Esophagus (tissue), 2 donors: Measurements from ENCODE around the gene DHX29. TPM values are rescaled to one million over a fixed set of nuclear protein-coding genes. Genes with fewer than 3 reads are reported as not detected.

Experiments used
- H3K27ac ChIP-seq, 2 donors: one replicate each; pipeline ENCODE4 v1.5.1; 2013; ENCODE audit warnings: low read depth in 2 of 2, mild to moderate bottlenecking in 2 of 2, inconsistent platforms in 1 of 2, low read length in 1 of 2, moderate library complexity in 1 of 2
- H3K27me3 ChIP-seq, 2 donors: one replicate each; pipeline ENCODE4 v1.6.1; 2013; ENCODE audit warnings: low read length in 2 of 2, control low read depth in 1 of 2, mild to moderate bottlenecking in 1 of 2; ENCODE audit not compliant: insufficient read depth in 2 of 2, control insufficient read depth in 1 of 2
- H3K36me3 ChIP-seq, 2 donors: one replicate each; pipeline ENCODE4 v1.6.1; 2013; ENCODE audit warnings: low read length in 1 of 2; ENCODE audit not compliant: control insufficient read depth in 2 of 2, insufficient read depth in 2 of 2
- H3K4me1 ChIP-seq, 2 donors: one replicate each; pipeline ENCODE4 v1.6.1; 2013; ENCODE audit warnings: low read length in 1 of 2; ENCODE audit not compliant: control insufficient read depth in 2 of 2, insufficient read depth in 2 of 2
- H3K4me3 ChIP-seq, 2 donors: one replicate each; pipeline ENCODE4 v1.5.1; 2013; ENCODE audit warnings: low read length in 2 of 2, mild to moderate bottlenecking in 2 of 2, low read depth in 1 of 2, moderate library complexity in 1 of 2
- H3K9me3 ChIP-seq, 2 donors: one replicate each; pipeline ENCODE4 v1.6.1; 2013; ENCODE audit warnings: mild to moderate bottlenecking in 2 of 2, low read depth in 1 of 2, low read length in 1 of 2, moderate library complexity in 1 of 2; ENCODE audit not compliant: control insufficient read depth in 2 of 2, insufficient read depth in 1 of 2
- WGBS, 2 donors: extraction: QIAGEN DNeasy Blood & Tissue Kit; methylation state at CpG; one replicate each; pipeline ENCODE4 v1.1.7; 2013; 5-methylcytosine and 5-hydroxymethylcytosine counted together
- polyA plus RNA-seq, 2 donors: library from polyadenylated mRNA; stranded (reverse); fragments of 200-250 nt; gene quantifications; one replicate each; pipeline ENCODE4 v1.2.3, GENCODE V29; 2013
- donor health status: healthy with polysubstance abuse.
- donor health status: Bipolar disorder and iron deficiency.

The DHX29 gene
- polyA plus RNA-seq, 2 donors = 5.0 to 11.0 TPM

DNA sequence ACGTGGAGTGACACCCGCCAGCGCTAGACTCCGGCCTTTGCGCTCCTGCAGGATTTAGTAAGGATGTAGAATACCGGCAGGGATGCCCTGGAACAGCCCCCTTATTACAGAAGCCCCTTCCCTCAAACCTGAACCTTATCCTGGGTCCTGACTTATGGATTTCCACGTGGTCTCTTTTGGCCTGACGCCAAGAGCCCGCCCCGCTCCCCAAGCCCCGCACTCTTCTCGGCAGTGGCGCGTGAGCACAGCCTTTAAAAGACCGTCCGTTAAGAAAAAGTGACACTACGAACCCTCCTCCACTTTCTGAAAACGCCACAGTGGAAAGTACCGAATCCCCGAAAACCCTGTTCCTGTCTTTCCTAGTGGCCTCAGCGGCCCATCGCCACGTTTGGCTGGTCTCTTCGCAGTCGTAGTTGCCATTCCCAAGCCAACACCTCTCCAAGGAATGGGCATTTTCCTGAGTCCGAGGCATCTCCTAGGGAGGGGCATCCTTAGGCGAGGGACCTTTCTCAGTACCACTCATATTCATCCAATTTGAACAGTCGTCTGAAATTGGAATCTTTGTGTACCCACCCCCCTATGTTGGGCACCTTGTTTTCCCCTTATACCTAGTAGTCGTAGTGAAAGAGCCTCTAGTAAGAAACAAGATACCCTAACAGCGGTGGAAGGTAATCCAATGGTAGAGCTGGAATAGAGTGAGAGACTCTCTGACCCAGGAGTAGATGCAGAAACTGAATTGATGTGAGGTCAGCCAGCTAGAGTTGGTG lies 79.6 kb downstream of the DHX29 start:
- Histone ChIP-seq H3K27ac (no peak overlapping the region), H3K4me3 (peak overlapping the region; percentile 51 to 52), H3K9me3 (no peaks in the 10 kb centered on the region), H3K27me3 (peaks cover 0 to 24% of the 10 kb centered on the region in 2 donors), H3K4me1 (peaks cover 11 to 24% of the 10 kb centered on the region in 2 donors), H3K36me3 (no peaks in the 10 kb centered on the region)
- 11 to 19% methylated on average over 30 of the region's 30 CpGs for whole genome bisulfite sequencing, 2 donors

GRCh38 chr5:55226934-55227663 lies 80.4 kb downstream of the DHX29 start, which contains the start of gene MCIDAS:
Gene MCIDAS (minus strand): TSS chr5:55227315. CDS start chr5:55227138, 177 bp downstream.
- Histone ChIP-seq H3K4me1 (peaks cover 11 to 19% of the 10 kb centered on the region in 2 donors), H3K4me3 (peak within 1 kb of the TSS; percentile 51 to 52), H3K27me3 (peaks cover 0 to 21% of the 10 kb centered on the region in 2 donors), H3K27ac (no peak within 1 kb of the TSS), H3K9me3 (no peaks in the 10 kb centered on the region), H3K36me3 (no peaks in the 10 kb centered on the region)
- WGBS, 2 donors = 1% methylated on average over 68 to 80 of the region's 80 CpGs

GRCh38 chr5:55226027-55226933 lies 81.2 kb downstream of the DHX29 start:
- Histone ChIP-seq H3K27me3 (peaks cover 0 to 21% of the 10 kb centered on the region in 2 donors), H3K4me3 (peak overlapping the region; percentile 51 to 52), H3K9me3 (no peaks in the 10 kb centered on the region), H3K36me3 (no peaks in the 10 kb centered on the region), H3K27ac (no peak overlapping the region), H3K4me1 (peaks cover 11 to 14% of the 10 kb centered on the region in 2 donors)
- 6 to 7% methylated on average over 50 to 54 of the region's 54 CpGs for WGBS, 2 donors

DNA sequence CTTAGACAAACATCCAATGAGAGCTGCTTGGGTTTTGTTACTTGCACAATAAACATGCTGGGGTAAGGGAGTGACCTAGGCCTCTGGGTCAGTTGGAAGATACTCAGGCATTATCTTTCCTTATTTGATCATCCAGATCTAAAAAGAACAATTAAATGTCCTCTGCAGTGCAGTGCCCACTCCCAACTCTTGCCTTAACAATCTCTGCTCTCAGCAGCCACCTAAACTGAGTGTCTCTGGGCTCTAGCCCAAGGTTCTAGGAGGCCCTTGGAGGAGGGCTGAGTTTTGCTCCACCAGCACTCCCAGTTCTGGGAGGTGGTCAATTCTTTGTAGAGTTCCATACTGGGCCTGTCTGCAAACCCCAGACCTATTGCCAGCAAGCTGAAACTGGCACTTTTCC lies 82.1 kb downstream of the DHX29 start:
- Histone ChIP-seq H3K4me1 (peaks cover 11 to 17% of the 10 kb centered on the region in 2 donors), H3K9me3 (no peaks in the 10 kb centered on the region)

GRCh38 chr5:55223812-55224240 lies 83.7 kb downstream of the DHX29 start:
- Histone ChIP-seq H3K27ac (no peak overlapping the region), H3K4me1 (peaks cover 11 to 19% of the 10 kb centered on the region in 2 donors), H3K4me3 (no peak overlapping the region), H3K9me3 (no peaks in the 10 kb centered on the region), H3K36me3 (no peaks in the 10 kb centered on the region), H3K27me3 (peaks cover 0 to 21% of the 10 kb centered on the region in 2 donors)
- 65 to 73% methylated on average over 7 of the region's 7 CpGs for WGBS, 2 donors

More for the DNA sequence above, 82.1 kb downstream of the DHX29 start:
- Histone ChIP-seq H3K27ac (no peak overlapping the region), H3K27me3 (peaks cover 0 to 21% of the 10 kb centered on the region in 2 donors), H3K36me3 (no peaks in the 10 kb centered on the region), H3K4me3 (no peak overlapping the region)

DNA sequence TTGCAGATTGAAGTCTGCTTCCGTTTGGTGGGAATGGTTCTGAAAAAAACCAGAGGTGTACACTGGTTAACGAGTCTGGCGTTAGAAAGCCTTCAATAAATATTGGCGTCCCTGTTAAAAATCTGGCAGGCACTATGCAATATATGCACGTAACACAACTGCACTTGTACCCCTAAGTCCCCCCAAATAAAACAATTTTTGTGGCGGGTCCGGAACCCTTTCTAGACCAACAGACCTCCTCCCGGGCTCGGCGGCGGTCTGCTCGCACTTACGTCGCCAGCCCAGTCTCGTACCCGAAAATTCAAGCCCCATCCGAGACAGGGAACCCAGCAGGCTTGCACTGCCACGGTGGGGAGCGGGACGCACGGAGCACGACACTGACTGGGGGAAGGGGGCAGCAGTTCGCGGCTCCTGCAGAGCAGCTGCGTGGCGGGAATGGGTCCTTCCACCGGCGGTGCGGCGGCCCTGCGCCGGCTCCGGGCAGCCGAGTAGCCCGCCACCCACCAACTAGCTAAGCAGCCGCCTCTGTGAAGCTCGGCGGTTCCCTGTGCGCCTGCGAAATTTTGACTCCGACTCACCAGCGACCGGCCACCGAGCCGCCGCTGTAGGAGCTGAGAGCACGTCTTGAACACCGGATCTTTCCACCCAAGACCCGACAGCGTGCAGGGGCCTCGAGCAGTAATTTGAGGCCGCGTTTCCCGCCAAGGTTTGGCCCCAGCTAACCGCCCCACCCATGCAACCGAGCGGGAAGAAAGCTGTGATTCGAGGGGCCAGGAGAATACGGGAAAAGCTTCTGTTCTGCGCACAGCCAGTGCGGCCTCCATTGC lies 84.3 kb downstream of the DHX29 start:
- WGBS, 2 donors = 34 to 39% methylated on average over 61 of the region's 61 CpGs
- no peak overlapping the region for H3K27ac ChIP-seq
- no peaks in the 10 kb centered on the region for H3K36me3 ChIP-seq
- H3K4me1 ChIP-seq = peaks cover 11 to 19% of the 10 kb centered on the region in 2 donors
- H3K4me3 ChIP-seq = no peak overlapping the region
- no peaks in the 10 kb centered on the region for H3K9me3 ChIP-seq
- H3K27me3 ChIP-seq = peaks cover 0 to 16% of the 10 kb centered on the region in 2 donors

DNA sequence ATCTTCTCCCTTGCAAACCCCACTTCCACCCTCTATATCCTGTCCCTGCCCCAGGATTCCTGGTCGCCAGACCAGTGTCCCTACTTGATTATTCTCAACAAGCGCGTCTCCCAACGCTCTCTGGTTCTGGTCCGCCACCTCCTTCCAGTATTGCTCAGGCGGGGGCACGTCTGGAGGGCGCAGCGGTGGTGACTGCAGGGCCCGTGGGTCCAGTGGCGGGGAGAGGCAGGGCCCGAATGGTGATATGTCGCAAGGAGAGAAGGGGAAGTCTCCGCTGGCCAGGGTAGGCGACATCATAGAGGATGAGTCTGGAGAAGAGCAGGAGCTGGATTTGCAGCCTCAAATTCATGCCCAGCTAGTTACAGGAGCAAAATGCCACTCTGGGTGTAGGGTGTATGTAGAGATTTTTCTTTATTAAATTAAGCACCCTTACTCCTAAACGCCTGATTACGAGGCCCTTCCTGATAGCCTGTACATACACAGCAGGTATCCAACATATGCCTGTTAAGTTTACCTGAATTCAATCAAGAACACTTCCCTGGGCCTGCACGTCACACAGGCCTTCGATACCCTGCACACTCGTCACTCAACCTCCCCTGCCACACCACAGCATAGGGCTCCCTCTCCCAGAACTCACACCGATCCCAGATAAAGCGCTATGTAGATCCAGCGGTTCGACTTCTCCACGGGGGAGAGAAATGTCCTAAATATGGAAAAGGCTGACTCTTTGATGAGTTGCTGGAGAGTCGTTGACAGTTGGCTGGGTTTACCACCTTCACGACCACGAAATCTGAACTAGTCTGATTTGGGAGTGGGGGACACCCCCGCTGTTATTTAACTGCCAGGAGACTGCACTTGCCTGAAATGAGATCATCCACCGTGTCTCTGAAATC lies 85.2 kb downstream of the DHX29 start:
- no peaks in the 10 kb centered on the region for H3K36me3 ChIP-seq
- peaks cover 0 to 12% of the 10 kb centered on the region in 2 donors for H3K27me3 ChIP-seq
- H3K4me1 ChIP-seq = peaks cover 7 to 19% of the 10 kb centered on the region in 2 donors
- no peaks in the 10 kb centered on the region for H3K9me3 ChIP-seq
- 42 to 49% methylated on average over 30 of the region's 30 CpGs for WGBS, 2 donors
- no peak overlapping the region for H3K4me3 ChIP-seq
- no peak overlapping the region for H3K27ac ChIP-seq
